NK-92 (cell line): ENCODE measurements around the gene CES4A.
"Not testable (repeated sequence)": the region's sequence is repeated elsewhere in the genome, so short reads cannot be mapped to it uniquely, and the experiment has no call there.

Experiments
- DNase-seq: peaks from one replicate; lab custom pipeline; 2025; ENCODE audit not compliant: unreplicated experiment; lab: John Stamatoyannopoulos, UW

Gene CES4A

DNA sequence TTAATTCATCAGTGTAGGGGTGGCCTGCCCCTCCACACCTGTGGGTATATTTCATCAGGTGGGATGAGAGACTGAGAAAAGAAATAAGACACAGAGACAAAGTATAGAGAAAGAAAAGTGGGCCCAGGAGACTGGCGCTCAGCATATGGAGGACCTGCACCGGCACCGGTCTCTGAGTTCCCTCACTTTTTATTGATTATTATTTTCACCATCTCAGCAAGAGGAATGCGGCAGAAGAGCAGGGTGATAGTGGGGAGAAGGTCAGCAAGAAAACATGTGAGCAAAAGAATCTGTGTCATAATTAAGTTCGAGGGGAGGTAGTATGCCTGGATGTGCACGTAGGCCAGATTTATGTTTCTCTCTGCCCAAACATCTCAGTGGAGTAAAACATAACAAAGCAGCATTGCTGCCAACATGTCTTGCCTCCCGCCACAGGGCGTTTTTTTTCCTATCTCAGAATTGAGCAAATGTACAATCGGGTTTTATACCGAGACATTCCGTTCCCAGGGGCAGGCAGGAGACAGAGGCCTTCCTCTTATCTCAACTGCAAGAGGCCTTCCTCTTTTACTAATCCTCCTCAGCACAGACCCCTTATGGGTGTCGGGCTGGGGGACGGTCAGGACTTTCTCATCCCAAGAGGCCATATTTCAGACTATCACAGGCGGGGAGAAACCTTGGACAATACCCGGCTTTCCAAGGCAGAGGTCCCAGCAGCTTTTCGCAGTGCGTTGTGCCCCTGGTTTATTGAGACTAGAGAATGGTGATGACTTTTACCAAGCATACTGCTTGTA, 32.8 kb upstream of the CES4A start:
- DNase-seq = not testable (repeated sequence)

GRCh38 chr16:66956154-66956457, 32.3 kb upstream of the CES4A start:
- not testable (repeated sequence) for DNase-seq

- no peak for DNase-seq
Measured at GRCh38 chr16:66958857-66959703, 29.3 kb upstream of the CES4A start.

DNA sequence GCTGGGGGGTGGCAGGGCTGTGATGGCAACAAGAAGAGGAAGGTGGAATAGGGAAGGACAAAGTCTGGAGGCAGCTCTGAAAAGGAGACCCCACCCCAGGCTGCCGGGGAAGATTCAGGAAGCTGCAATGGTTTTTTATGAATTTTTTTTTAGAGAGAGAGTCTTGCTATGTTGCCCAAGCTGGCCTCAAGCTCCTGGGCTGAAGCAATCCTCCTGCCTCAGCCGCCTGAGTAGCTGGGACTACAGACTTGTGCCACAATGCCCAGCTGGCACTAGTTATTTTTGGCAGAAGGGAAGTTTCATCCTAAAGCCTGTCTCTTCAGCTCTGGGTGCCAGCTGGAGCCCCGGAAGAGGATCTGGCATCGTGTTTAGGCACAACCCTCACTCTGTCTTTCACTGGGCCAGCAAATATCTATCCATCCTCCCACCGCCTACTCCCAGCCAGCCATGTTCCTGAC, 28.7 kb upstream of the CES4A start:
- DNase-seq = no peak

- DNase-seq = no peak
Measured at GRCh38 chr16:66960270-66960669, 28.1 kb upstream of the CES4A start.

DNA sequence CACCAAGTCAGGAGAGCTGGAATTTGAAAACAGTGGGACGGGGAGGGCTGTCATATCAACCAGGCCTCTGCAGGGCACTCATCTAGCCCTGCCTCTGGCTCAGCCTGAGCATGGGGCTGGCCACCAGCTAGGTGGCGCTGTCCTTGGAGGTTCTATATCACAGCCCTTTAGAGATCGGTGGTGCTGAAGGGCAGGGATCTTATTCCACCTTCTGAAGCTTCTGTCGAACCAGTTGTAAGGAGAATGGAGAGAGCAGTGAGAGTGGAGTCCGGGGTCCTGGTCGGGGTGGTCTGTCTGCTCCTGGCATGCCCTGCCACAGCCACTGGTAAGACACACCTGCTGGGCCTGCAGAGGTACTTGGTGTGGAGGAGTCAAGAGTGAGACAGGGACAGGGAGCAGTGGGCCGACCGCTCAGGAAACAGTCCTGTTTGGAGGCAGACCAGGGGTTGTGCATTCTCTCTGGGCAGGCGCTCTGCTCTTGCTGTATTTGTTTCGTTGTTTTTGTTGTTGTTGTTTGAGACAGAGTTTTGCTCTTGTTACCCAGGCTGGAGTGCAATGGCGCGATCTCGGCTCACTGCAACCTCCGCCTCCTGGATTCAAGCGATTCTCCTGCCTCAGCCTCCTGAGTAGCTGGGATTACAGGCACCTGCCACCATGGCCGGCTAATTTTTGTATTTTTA, 27.2 kb upstream of the CES4A start, which contains the start of gene CES3:
Gene CES3 (plus strand): TSS at position 202 of the 680 bp plus-strand sequence. CDS start 42 bp downstream, at position 244.
- no peak for DNase-seq

DNA sequence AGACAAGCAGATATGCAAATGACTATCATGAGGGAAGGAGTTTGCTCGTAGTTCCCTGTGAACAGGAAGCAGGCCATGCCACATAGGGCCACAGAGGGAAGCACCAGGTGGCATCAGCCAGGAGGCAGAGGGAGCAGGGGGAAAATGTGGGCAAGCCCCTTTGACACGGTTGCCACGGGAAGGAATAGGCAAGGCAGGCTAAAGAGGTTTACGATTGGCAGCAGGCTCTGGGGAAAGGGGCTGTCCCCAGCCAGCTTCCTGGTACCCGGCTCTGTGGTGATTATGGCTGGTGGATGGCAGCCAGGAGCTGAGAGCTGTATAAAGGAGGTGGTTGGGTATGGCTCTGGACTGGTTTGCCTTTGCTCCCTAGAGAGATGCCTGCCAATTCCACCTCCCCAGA, 26.5 kb upstream of the CES4A start:
- no peak for DNase-seq

DNA sequence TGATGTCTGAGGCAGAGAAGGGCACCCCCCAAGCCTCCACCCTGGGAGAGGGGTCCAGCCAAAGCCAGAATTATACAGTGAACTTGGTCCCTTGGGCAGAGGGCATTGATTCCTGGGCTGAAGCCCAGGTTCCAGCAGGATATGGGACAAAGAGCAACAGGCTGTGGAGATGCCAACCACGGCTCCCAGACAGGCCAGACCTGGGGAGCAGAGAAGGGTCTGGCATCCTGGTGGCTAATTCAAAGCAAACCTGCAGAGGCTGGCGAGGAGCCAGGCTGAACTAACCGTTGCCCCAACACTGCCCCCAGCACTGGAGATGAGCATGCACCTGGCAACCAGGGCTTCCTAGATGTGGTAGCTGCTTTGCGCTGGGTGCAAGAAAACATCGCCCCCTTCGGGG, 24.3 kb upstream of the CES4A start:
- DNase-seq = no peak

DNA sequence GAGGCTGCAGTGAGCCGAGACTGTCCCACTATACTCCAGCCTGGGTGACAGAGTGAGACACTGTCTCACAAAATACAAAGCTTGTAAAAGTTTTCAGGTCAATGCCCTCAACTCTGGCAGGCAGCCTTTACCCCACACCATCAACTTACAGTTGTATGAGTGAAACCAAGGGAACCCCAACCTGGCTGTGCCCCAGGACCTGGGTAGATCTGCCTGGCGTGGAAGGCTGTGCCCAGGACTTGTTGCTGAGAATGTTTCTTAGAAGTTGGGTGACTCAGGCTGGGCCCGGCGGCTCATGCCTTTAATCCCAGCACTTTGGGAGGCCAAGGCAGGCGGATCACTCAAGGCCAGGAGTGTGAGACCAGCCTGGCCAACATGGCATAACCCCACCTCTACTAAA, 19.5 kb upstream of the CES4A start:
- DNase-seq = no peak

GRCh38 chr16:66970775-66971720, 17.3 kb upstream of the CES4A start:
- no peak for DNase-seq

GRCh38 chr16:66972983-66973382, 15.4 kb upstream of the CES4A start:
- DNase-seq = no peak

DNA sequence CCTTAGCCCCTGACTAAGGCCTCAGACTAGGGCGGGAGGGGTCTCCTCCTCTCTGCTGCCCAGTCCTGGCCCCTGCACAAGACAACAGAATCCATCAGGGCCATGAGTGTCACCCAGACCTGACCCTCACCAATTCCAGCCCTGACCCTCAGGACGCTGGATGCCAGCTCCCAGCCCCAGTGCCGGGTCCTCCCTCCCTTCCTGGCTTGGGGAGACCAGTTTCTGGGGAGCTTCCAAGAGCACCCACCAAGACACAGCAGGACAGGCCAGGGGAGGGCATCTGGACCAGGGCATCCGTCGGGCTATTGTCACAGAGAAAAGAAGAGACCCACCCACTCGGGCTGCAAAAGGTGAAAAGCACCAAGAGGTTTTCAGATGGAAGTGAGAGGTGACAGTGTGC, 14.7 kb upstream of the CES4A start:
- DNase-seq = no peak

DNA sequence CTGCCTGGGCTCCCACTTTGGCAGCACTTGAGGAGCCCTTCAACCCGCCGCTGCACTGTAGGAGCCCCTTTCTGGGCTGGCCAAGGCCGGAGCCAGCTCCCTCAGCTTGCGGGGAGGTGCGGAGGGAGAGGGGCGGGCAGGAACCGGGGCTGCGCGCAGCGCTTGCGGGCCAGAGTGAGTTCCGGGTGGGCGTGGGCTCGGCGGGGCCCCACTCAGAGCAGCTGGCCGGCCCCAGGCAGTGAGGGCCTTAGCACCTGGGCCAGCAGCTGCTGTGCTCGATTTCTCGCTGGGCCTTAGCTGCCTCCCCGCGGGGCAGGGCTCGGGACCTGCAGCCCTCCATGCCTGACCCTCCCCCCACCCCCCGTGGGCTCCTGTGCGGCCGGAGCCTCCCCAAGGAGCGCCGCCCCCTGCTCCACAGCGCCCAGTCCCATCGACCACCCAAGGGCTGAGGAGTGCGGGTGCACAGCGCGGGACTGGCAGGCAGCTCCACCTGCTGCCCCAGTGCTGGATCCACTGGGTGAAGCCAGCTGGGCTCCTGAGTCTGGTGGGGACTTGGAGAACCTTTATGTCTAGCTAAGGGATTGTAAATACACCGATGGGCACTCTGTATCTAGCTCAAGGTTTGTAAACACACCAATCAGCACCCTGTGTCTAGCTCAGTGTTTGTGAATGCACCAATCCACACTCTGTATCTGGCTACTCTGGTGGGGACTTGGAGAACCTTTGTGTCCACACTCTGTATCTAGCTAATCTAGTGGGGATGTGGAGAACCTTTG, 14.0 kb upstream of the CES4A start:
- not testable (repeated sequence) for DNase-seq

- DNase-seq = not testable (repeated sequence)
Measured at GRCh38 chr16:66974932-66975246, 13.5 kb upstream of the CES4A start.

DNA sequence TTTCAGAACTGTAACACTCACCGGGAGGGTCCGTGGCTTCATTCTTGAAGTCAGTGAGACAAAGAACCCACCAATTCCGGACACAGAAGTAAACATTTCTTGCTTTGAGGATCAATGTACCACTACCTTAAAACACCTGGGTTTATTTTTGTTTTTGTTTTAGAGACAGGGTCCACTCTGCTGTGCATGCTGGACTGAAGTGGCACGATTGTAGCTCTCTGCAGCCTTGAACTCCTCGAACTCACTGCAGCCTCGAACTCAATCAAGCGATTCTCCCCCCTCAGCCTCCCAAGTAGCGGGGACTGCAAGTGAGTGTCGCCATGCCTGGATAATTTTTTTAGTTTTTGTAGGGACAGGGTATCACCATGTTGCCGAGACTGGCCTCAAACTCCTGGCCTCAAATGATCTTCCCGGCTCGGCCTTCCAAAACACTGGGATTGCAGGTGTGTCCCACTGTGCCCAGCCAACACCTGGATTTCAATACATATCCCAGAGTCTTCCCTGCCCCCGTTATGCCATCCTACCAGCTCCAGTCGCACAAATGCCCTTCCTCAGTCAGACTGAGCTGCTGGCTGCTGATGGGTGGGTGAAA, 13.0 kb upstream of the CES4A start:
- DNase-seq = no peak

DNA sequence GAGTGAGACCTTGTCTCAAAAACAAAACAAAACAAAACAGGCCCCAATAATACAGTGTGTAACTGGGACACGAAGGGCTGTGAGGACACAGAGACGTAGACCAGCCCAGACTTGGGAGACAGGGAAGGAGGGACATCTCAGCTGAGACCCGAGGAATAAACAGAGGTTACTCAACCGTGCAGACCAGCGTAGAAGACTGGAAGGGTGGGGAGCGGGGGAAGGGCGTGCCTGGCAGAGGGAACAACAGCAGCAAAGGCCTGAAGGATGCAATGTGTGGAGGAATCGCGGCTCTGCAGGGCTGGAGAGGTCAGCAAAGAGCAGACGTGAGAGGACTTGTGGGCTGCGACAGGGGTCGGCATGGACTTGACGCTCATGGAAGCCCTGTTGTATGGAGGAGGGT, 11.6 kb upstream of the CES4A start:
- DNase-seq = no peak

- no peak for DNase-seq
Measured at GRCh38 chr16:66977341-66978113, 10.9 kb upstream of the CES4A start.

GRCh38 chr16:66979011-66979717, 9.2 kb upstream of the CES4A start:
- no peak for DNase-seq
